Measurements from ENCODE around the gene CDH4. TPM values are rescaled to one million over a fixed set of nuclear protein-coding genes. Genes with fewer than 3 reads are reported as not detected.

The CDH4 gene
- total and polyA plus RNA-seq, 2 of the 13 experiments (the other 11 are each of a cell fraction or from before 2014, with no cell fraction given): not detected

GRCh38 chr20:61771805-61772350 lies 519.8 kb downstream of the CDH4 start (continued):
- TF ChIP-seq ZNF710 (CRISPR knock-in tag; IDR thresholded peaks at IDR 0.05; ENCODE audit: borderline replicate concordance) (0 out of 2 replicates have a peak, but pooled peaks have one; percentile 35), SOX5 (CRISPR knock-in tag; IDR thresholded peaks at IDR 0.05; ENCODE audit: borderline replicate concordance) (peak; percentile 65; the same call in 1 of the 2 replicates), PRDM4 (CRISPR knock-in tag; IDR thresholded peaks at IDR 0.05; ENCODE audit: borderline replicate concordance) (no peak), ZBTB4 (CRISPR knock-in tag; IDR thresholded peaks at IDR 0.05; ENCODE audit: borderline replicate concordance) (0 out of 2 replicates have a peak, but pooled peaks have one; percentile 30), IRF1 (CRISPR knock-in tag; IDR thresholded peaks at IDR 0.05; ENCODE audit: low read depth) (no peak), ZNF670 (CRISPR knock-in tag; IDR thresholded peaks at IDR 0.05; ENCODE audit: borderline replicate concordance) (peak; percentile 80; the same call in 1 of the 2 replicates), CENPT (CRISPR knock-in tag; IDR thresholded peaks at IDR 0.05; ENCODE audit: low read depth) (no peak), SP4 (CRISPR knock-in tag; IDR thresholded peaks at IDR 0.05) (no peak), ZNF83 (CRISPR knock-in tag; IDR thresholded peaks at IDR 0.05; ENCODE audit: borderline replicate concordance) (no peak), ASH2L (IDR thresholded peaks at IDR 0.05; ENCODE audit: insufficient read length, low read depth, low read length) (peak; percentile 62), ETV6 (CRISPR knock-in tag; conservative IDR thresholded peaks at IDR 0.05) (no peak), ZSCAN29 (CRISPR knock-in tag; conservative IDR thresholded peaks at IDR 0.05) (0 out of 2 replicates have a peak, but pooled peaks have one; percentile 38), ZGPAT (CRISPR knock-in tag; IDR thresholded peaks at IDR 0.05) (peak; percentile 28; the same call in 1 of the 2 replicates), YY1 (IDR thresholded peaks at IDR 0.05; ENCODE audit: insufficient read depth, insufficient replicate concordance, low read depth, low read length) (no peak), ZNF770 (CRISPR knock-in tag; IDR thresholded peaks at IDR 0.05) (peak; percentile 66)

Measured in HepG2 (cell line).